ENCODE data around the gene MACIR. TPM values are rescaled to one million over a fixed set of nuclear protein-coding genes. Genes with fewer than 3 reads are reported as not detected.

The MACIR gene
- total and polyA plus RNA-seq, 10 of the 15 experiments (the other 5 are each of a cell fraction or from before 2014, with no cell fraction given) = 2.1 to 16.1 (median 10.8) TPM

DNA sequence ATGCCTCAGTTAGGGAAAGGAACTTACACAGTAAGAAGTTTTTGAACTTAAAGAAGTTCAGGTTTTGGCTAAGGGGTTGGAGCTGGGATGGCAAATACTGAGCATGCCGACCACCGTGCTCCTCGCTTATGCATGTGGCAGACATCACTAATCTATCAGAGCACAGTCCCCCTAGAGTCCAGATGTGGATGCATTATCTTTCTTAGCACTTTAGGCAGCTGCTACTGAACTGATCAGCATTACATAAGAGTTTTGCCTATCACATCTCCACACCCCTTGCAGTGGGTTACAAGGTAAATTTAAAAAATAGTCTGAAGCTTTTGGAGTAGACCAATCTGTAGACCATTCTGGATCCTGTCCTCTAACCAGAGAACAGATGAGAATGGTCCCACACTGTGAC is 22.4 kb downstream of the MACIR start:
- Histone ChIP-seq H4K20me1 (ENCODE audit: control insufficient read depth, insufficient read depth) (no peaks in the 10 kb centered on the region), H3K4me2 (ENCODE audit: control insufficient read depth, insufficient read depth) (no peak overlapping the region)
- SMC1A ChIA-PET (ENCODE audit: uncharacterized antibody, unreplicated experiment) = interaction anchor here (1.1 to 1.3 kb wide), 2 partner anchors 11 to 25 kb away, joined by 3 read pairs; no protein-coding TSS in a partner anchor

More for the DNA sequence above, 22.4 kb downstream of the MACIR start:
- ChIA-PET CTCF (no interaction called here), POLR2A (no interaction called here), RAD21 (ENCODE audit: unreplicated experiment) (no interaction called here)
- in situ Hi-C loops (cut with MboI) = no loop called here
- H3K9ac ChIP-seq (ENCODE audit: control insufficient read depth, insufficient read depth, low read length) = no peak overlapping the region
- H3K27ac ChIP-seq (ENCODE audit: control insufficient read depth, insufficient read depth) = no peak overlapping the region
- ATAC-seq (no peak), FAIRE-seq (no peak), DNase-seq (ENCODE audit: low read depth, low spot score) (no peak)
- 98% methylated on average over 3 of the region's 3 CpGs for WGBS (ENCODE audit: insufficient coverage, insufficient replicate concordance, low lambda C conversion rate, missing lambda C conversion rate)
- intact Hi-C loops (cut with micrococcal nuclease; ENCODE audit: unreplicated experiment) = no loop called here
- H3K9me3 ChIP-seq (replicated peaks; ENCODE audit: control insufficient read depth, insufficient read depth, low read length) = no peaks in the 10 kb centered on the region
- peaks cover 3 to 5% of the 10 kb centered on the region in 2 experiments; a peak in 3 of 4 replicates for H3K36me3 ChIP-seq (ENCODE audit: control insufficient read depth in 2 of 2, insufficient read depth in 2 of 2, low read length in 1 of 2)
- H2AFZ ChIP-seq (ENCODE audit: control insufficient read depth, low read depth, low read length) = no peak overlapping the region
- BruUV-seq (replicated peaks) = no TSS peak
- no peaks in the 10 kb centered on the region for H3K4me1 ChIP-seq (ENCODE audit: control insufficient read depth, insufficient read depth, low read length)
- no peak for TF ChIP-seq SPI1 (IDR thresholded peaks at IDR 0.05; ENCODE audit: borderline replicate concordance, insufficient read depth, low read depth, low read length)
- no peak for TF ChIP-seq CBFB (IDR thresholded peaks at IDR 0.05; ENCODE audit: low read depth)
- TF ChIP-seq, protein P1, sequence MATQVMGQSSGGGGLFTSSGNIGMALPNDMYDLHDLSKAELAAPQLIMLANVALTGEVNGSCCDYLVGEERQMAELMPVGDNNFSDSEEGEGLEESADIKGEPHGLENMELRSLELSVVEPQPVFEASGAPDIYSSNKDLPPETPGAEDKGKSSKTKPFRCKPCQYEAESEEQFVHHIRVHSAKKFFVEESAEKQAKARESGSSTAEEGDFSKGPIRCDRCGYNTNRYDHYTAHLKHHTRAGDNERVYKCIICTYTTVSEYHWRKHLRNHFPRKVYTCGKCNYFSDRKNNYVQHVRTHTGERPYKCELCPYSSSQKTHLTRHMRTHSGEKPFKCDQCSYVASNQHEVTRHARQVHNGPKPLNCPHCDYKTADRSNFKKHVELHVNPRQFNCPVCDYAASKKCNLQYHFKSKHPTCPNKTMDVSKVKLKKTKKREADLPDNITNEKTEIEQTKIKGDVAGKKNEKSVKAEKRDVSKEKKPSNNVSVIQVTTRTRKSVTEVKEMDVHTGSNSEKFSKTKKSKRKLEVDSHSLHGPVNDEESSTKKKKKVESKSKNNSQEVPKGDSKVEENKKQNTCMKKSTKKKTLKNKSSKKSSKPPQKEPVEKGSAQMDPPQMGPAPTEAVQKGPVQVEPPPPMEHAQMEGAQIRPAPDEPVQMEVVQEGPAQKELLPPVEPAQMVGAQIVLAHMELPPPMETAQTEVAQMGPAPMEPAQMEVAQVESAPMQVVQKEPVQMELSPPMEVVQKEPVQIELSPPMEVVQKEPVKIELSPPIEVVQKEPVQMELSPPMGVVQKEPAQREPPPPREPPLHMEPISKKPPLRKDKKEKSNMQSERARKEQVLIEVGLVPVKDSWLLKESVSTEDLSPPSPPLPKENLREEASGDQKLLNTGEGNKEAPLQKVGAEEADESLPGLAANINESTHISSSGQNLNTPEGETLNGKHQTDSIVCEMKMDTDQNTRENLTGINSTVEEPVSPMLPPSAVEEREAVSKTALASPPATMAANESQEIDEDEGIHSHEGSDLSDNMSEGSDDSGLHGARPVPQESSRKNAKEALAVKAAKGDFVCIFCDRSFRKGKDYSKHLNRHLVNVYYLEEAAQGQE (IDR thresholded peaks at IDR 0.05; ENCODE audit: low read depth, low read length) = no peak
- no peak for TF ChIP-seq JUND (IDR thresholded peaks at IDR 0.05; ENCODE audit: low read depth, low read length)
- TF ChIP-seq NFXL1 (IDR thresholded peaks at IDR 0.05; ENCODE audit: borderline replicate concordance) = no peak
- TF ChIP-seq YBX1 (IDR thresholded peaks at IDR 0.05) = no peak
- TF ChIP-seq CBX5 (IDR thresholded peaks at IDR 0.05; ENCODE audit: low read depth) = no peak
- TF ChIP-seq, protein P2, sequence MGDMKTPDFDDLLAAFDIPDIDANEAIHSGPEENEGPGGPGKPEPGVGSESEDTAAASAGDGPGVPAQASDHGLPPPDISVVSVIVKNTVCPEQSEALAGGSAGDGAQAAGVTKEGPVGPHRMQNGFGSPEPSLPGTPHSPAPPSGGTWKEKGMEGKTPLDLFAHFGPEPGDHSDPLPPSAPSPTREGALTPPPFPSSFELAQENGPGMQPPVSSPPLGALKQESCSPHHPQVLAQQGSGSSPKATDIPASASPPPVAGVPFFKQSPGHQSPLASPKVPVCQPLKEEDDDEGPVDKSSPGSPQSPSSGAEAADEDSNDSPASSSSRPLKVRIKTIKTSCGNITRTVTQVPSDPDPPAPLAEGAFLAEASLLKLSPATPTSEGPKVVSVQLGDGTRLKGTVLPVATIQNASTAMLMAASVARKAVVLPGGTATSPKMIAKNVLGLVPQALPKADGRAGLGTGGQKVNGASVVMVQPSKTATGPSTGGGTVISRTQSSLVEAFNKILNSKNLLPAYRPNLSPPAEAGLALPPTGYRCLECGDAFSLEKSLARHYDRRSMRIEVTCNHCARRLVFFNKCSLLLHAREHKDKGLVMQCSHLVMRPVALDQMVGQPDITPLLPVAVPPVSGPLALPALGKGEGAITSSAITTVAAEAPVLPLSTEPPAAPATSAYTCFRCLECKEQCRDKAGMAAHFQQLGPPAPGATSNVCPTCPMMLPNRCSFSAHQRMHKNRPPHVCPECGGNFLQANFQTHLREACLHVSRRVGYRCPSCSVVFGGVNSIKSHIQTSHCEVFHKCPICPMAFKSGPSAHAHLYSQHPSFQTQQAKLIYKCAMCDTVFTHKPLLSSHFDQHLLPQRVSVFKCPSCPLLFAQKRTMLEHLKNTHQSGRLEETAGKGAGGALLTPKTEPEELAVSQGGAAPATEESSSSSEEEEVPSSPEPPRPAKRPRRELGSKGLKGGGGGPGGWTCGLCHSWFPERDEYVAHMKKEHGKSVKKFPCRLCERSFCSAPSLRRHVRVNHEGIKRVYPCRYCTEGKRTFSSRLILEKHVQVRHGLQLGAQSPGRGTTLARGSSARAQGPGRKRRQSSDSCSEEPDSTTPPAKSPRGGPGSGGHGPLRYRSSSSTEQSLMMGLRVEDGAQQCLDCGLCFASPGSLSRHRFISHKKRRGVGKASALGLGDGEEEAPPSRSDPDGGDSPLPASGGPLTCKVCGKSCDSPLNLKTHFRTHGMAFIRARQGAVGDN (IDR thresholded peaks at IDR 0.05) = no peak
- TF ChIP-seq SMARCA5 (IDR thresholded peaks at IDR 0.05) = no peak
- no peak for TF ChIP-seq RUNX3 (IDR thresholded peaks at IDR 0.05; ENCODE audit: low read length)
- TF ChIP-seq RBBP5 (conservative IDR thresholded peaks at IDR 0.05) = no peak
- no peak for TF ChIP-seq ZBED1 (IDR thresholded peaks at IDR 0.05; ENCODE audit: borderline replicate concordance)
- TF ChIP-seq HDGF (IDR thresholded peaks at IDR 0.05) = no peak
- no peak for TF ChIP-seq CBX3 (IDR thresholded peaks at IDR 0.05; ENCODE audit: borderline replicate concordance, low read depth)
- TF ChIP-seq RAD21 (IDR thresholded peaks at IDR 0.05; ENCODE audit: insufficient read depth, low read depth, low read length) = no peak
- TF ChIP-seq, protein P3, sequence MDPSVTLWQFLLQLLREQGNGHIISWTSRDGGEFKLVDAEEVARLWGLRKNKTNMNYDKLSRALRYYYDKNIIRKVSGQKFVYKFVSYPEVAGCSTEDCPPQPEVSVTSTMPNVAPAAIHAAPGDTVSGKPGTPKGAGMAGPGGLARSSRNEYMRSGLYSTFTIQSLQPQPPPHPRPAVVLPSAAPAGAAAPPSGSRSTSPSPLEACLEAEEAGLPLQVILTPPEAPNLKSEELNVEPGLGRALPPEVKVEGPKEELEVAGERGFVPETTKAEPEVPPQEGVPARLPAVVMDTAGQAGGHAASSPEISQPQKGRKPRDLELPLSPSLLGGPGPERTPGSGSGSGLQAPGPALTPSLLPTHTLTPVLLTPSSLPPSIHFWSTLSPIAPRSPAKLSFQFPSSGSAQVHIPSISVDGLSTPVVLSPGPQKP (IDR thresholded peaks at IDR 0.05; ENCODE audit: low read depth, low read length) = no peak
- TF ChIP-seq SUZ12 (IDR thresholded peaks at IDR 0.05; ENCODE audit: unreplicated experiment) = no peak
- no peak for TF ChIP-seq HCFC1 (IDR thresholded peaks at IDR 0.05; ENCODE audit: low read length)
- TF ChIP-seq BMI1 (IDR thresholded peaks at IDR 0.05; ENCODE audit: borderline replicate concordance) = no peak
- H3K4me3 ChIP-seq = no peak overlapping the region
- no peaks in the 10 kb centered on the region for H3K27me3 ChIP-seq (replicated peaks in 1 of 2; ENCODE audit: control insufficient read depth in 2 of 2, insufficient read depth in 2 of 2, low read length in 1 of 2)
- H3K79me2 ChIP-seq (ENCODE audit: control insufficient read depth, insufficient read depth, low read length) = no peaks in the 10 kb centered on the region
